Activated T-cell treated with anti-CD3 and anti-CD28 coated beads, Interleukin-2, amount 50 U/mL, for 72 hours (primary cell): ENCODE measurements around the gene MAPK12. TPM values are rescaled to one million over a fixed set of nuclear protein-coding genes. Genes with fewer than 3 reads are reported as not detected.

ENCODE experiments used
- ATAC-seq, 2 donors: fragments of 150-1000 bp; cut with Tn5 transposase; replicated peaks in 1 of 2; 2 replicates each; pipeline ENCODE4 v1.10.0; 2021; ENCODE audit warnings: moderate library complexity in 2 of 2, mild to moderate bottlenecking in 1 of 2
- DNase-seq, 2 donors: peaks; one replicate each; pipeline ENCODE4 v3.0.0; 2021 to 2022; ENCODE audit warnings: mixed read lengths in 1 of 2
- H3K27ac Mint-ChIP-seq: one replicate; pipeline ENCODE4 v1.8.0; 2022; ENCODE audit warnings: mild to moderate bottlenecking, moderate library complexity, mixed read lengths
- H3K27me3 Mint-ChIP-seq: one replicate; pipeline ENCODE4 v1.8.0; 2022; ENCODE audit warnings: low read depth, mixed read lengths
- H3K36me3 Mint-ChIP-seq, 2 donors: one replicate each; pipeline ENCODE4 v1.8.0; 2022; ENCODE audit warnings: mixed read lengths in 2 of 2, mild to moderate bottlenecking in 1 of 2; ENCODE audit not compliant: insufficient read depth in 2 of 2
- H3K4me1 Mint-ChIP-seq: one replicate; pipeline ENCODE4 v1.8.0; 2022; ENCODE audit warnings: low read depth, mixed read lengths
- H3K4me3 Mint-ChIP-seq, 2 donors: one replicate each; pipeline ENCODE4 v1.8.0; 2022; ENCODE audit warnings: mild to moderate bottlenecking in 2 of 2, mixed read lengths in 2 of 2, moderate library complexity in 2 of 2
- H3K9me3 Mint-ChIP-seq, 2 donors: one replicate each; pipeline ENCODE4 v1.8.0; 2022; ENCODE audit warnings: mixed read lengths in 2 of 2
- total RNA-seq, 2 donors: library from RNA; stranded (reverse); gene quantifications; one replicate each; pipeline ENCODE4 v1.2.3, GENCODE V29; 2022

Gene MAPK12
- total RNA-seq, 2 donors from 2014 or later = 8.5 to 11.5 TPM

GRCh38 chr22:50246242-50247175 is 15.0 kb downstream of the MAPK12 start:
- Mint-ChIP-seq H3K36me3 (peaks cover 6 to 7% of the 10 kb centered on the region in 2 donors), H3K9me3 (no peaks in the 10 kb centered on the region), H3K4me3 (peak overlapping the region; percentile 46 to 91), H3K27ac (peak overlapping the region; percentile 46), H3K4me1 (peaks cover 44% of the 10 kb centered on the region), H3K27me3 (no peaks in the 10 kb centered on the region)
- DNase-seq = no peak
- no peak for ATAC-seq

- DNase-seq (no peak), ATAC-seq (no peak)
- peak overlapping the region; percentile 91 for H3K27ac Mint-ChIP-seq
- H3K4me3 Mint-ChIP-seq = peak overlapping the region; percentile 89 to 91
- H3K27me3 Mint-ChIP-seq = no peaks in the 10 kb centered on the region
- H3K9me3 Mint-ChIP-seq = no peaks in the 10 kb centered on the region
- H3K4me1 Mint-ChIP-seq = peaks cover 54% of the 10 kb centered on the region
- H3K36me3 Mint-ChIP-seq = peaks cover 6 to 7% of the 10 kb centered on the region in 2 donors
Observed at GRCh38 chr22:50245214-50246072, 16.0 kb downstream of the MAPK12 start.

- H3K27ac Mint-ChIP-seq = peak within 1 kb of the TSS; percentile 91
- H3K4me1 Mint-ChIP-seq = peaks cover 48% of the 10 kb centered on the region
- peak within 1 kb of the TSS; percentile 89 to 91 for H3K4me3 Mint-ChIP-seq
- peak; percentile 89 to 90 for ATAC-seq
- H3K27me3 Mint-ChIP-seq = no peaks in the 10 kb centered on the region
- no peaks in the 10 kb centered on the region for H3K9me3 Mint-ChIP-seq
- H3K36me3 Mint-ChIP-seq = peaks cover 6 to 7% of the 10 kb centered on the region in 2 donors
- DNase-seq = peak; percentile 94 to 96
Observed at GRCh38 chr22:50244420-50245213, 16.9 kb downstream of the MAPK12 start, which contains the start of gene TUBGCP6. Gene TUBGCP6, minus strand, starts transcription at chr22:50245023. Its CDS starts 564 bp downstream, at chr22:50244459.

GRCh38 chr22:50243685-50244419 is 17.6 kb downstream of the MAPK12 start:
- Mint-ChIP-seq H3K36me3 (peaks cover 6 to 7% of the 10 kb centered on the region in 2 donors), H3K4me1 (peaks cover 48% of the 10 kb centered on the region), H3K27me3 (no peaks in the 10 kb centered on the region), H3K9me3 (no peaks in the 10 kb centered on the region), H3K4me3 (peak overlapping the region; percentile 89 to 91), H3K27ac (peak overlapping the region; percentile 91)
- no peak for ATAC-seq
- no peak for DNase-seq

- Mint-ChIP-seq H3K9me3 (no peaks in the 10 kb centered on the region), H3K4me1 (peaks cover 49% of the 10 kb centered on the region), H3K36me3 (peaks cover 6 to 11% of the 10 kb centered on the region in 2 donors), H3K27me3 (no peaks in the 10 kb centered on the region), H3K4me3 (peak overlapping the region; percentile 89 to 91), H3K27ac (peak overlapping the region; percentile 72)
- DNase-seq (no peak), ATAC-seq (no peak)
Observed at GRCh38 chr22:50242406-50242949, 19.0 kb downstream of the MAPK12 start.

GRCh38 chr22:50238755-50239154 is 22.7 kb downstream of the MAPK12 start:
- Mint-ChIP-seq H3K36me3 (peaks cover 10 to 15% of the 10 kb centered on the region in 2 donors), H3K9me3 (peaks cover 0 to 5% of the 10 kb centered on the region in 2 donors), H3K4me1 (peaks cover 39% of the 10 kb centered on the region), H3K27ac (no peak overlapping the region), H3K27me3 (no peaks in the 10 kb centered on the region), H3K4me3 (no peak overlapping the region)
- ATAC-seq (no peak), DNase-seq (no peak)

GRCh38 chr22:50236731-50237409 is 24.6 kb downstream of the MAPK12 start:
- Mint-ChIP-seq H3K4me3 (no peak overlapping the region), H3K27me3 (no peaks in the 10 kb centered on the region), H3K27ac (no peak overlapping the region), H3K9me3 (peaks cover 0 to 5% of the 10 kb centered on the region in 2 donors), H3K36me3 (peaks cover 9 to 14% of the 10 kb centered on the region in 2 donors), H3K4me1 (peaks cover 20% of the 10 kb centered on the region)
- ATAC-seq = no peak
- no peak for DNase-seq

GRCh38 chr22:50233223-50233622 is 28.3 kb downstream of the MAPK12 start:
- ATAC-seq = no peak
- no peak overlapping the region for H3K27ac Mint-ChIP-seq
- no peak for DNase-seq
- no peaks in the 10 kb centered on the region for H3K27me3 Mint-ChIP-seq
- peaks cover 0 to 5% of the 10 kb centered on the region in 2 donors for H3K9me3 Mint-ChIP-seq
- H3K4me3 Mint-ChIP-seq = no peak overlapping the region
- H3K4me1 Mint-ChIP-seq = peaks cover 6% of the 10 kb centered on the region
- H3K36me3 Mint-ChIP-seq = peaks cover 9 to 17% of the 10 kb centered on the region in 2 donors

GRCh38 chr22:50232481-50233151 is 28.9 kb downstream of the MAPK12 start:
- H3K27me3 Mint-ChIP-seq = no peaks in the 10 kb centered on the region
- H3K4me1 Mint-ChIP-seq = peaks cover under 1% of the 10 kb centered on the region
- H3K36me3 Mint-ChIP-seq = peaks cover 9 to 13% of the 10 kb centered on the region in 2 donors
- peaks cover 0 to 5% of the 10 kb centered on the region in 2 donors for H3K9me3 Mint-ChIP-seq
- ATAC-seq = no peak
- H3K27ac Mint-ChIP-seq = peak overlapping the region; percentile 54
- DNase-seq = no peak
- H3K4me3 Mint-ChIP-seq = no peak overlapping the region

- no peaks in the 10 kb centered on the region for H3K4me1 Mint-ChIP-seq
- no peaks in the 10 kb centered on the region for H3K27me3 Mint-ChIP-seq
- no peak overlapping the region for H3K27ac Mint-ChIP-seq
- no peaks in the 10 kb centered on the region for H3K9me3 Mint-ChIP-seq
- no peak for DNase-seq
- H3K4me3 Mint-ChIP-seq = no peak overlapping the region
- peaks cover 5 to 11% of the 10 kb centered on the region in 2 donors for H3K36me3 Mint-ChIP-seq
- ATAC-seq = no peak
Observed at GRCh38 chr22:50229370-50229769, 32.1 kb downstream of the MAPK12 start.

GRCh38 chr22:50228366-50228765 is 33.1 kb downstream of the MAPK12 start:
- ATAC-seq = no peak
- no peak for DNase-seq
- no peak overlapping the region for H3K4me3 Mint-ChIP-seq
- peaks cover 0 to 11% of the 10 kb centered on the region in 2 donors for H3K36me3 Mint-ChIP-seq
- H3K4me1 Mint-ChIP-seq = no peaks in the 10 kb centered on the region
- H3K27ac Mint-ChIP-seq = no peak overlapping the region
- H3K9me3 Mint-ChIP-seq = no peaks in the 10 kb centered on the region
- no peaks in the 10 kb centered on the region for H3K27me3 Mint-ChIP-seq
